Stimulated activated naive CD8-positive, alpha-beta T cell treated with anti-CD3 and anti-CD28 coated beads, Interleukin-15, Interleukin-2, amounts not matched to agents 100 U/mL and 50 U/mL, for 24 hours (primary cell): ENCODE results near the gene HIGD1C.
"Not testable (repeated sequence)": the region's sequence is repeated elsewhere in the genome, so short reads cannot be mapped to it uniquely, and the experiment has no call there.

Experiments used
- ATAC-seq: fragments of 150-1000 bp; cut with Tn5 transposase; one replicate; pipeline ENCODE4 v1.10.0; 2021
- DNase-seq: peaks from one replicate; pipeline ENCODE4 v3.0.0; 2021

The HIGD1C gene

GRCh38 chr12:50933459-50934124, 18.8 kb upstream of the HIGD1C start:
- ATAC-seq (peak; percentile 55), DNase-seq (no peak)

- ATAC-seq (no peak), DNase-seq (no peak)
These were observed 17.9 kb upstream of the HIGD1C start for GRCh38 chr12:50934371-50934851.

- no peak for DNase-seq
- no peak for ATAC-seq
These were observed 17.1 kb upstream of the HIGD1C start for GRCh38 chr12:50934981-50935807.

GRCh38 chr12:50936821-50937530, 15.4 kb upstream of the HIGD1C start:
- DNase-seq, result no peak

GRCh38 chr12:50937653-50938052, 14.7 kb upstream of the HIGD1C start:
- ATAC-seq (no peak), DNase-seq (no peak)

More at GRCh38 chr12:50936821-50937530, 15.4 kb upstream of the HIGD1C start:
- no peak for ATAC-seq

- DNase-seq, result no peak
- no peak for ATAC-seq
These were observed 4.3 kb upstream of the HIGD1C start for GRCh38 chr12:50947933-50948626.

- DNase-seq (no peak), ATAC-seq (no peak)
These were observed 3.5 kb upstream of the HIGD1C start for GRCh38 chr12:50948798-50949197.

- DNase-seq (no peak), ATAC-seq (no peak)
These were observed 2.5 kb upstream of the HIGD1C start for GRCh38 chr12:50949801-50950302.

- no peak for DNase-seq
- no peak for ATAC-seq
These were observed 1.2 kb upstream of the HIGD1C start for GRCh38 chr12:50951112-50951511.

GRCh38 chr12:50953047-50953446, 703 bp downstream of the HIGD1C start:
- ATAC-seq (no peak), DNase-seq (no peak)

- ATAC-seq, DNase-seq: not testable (repeated sequence)
These were observed 2.4 kb downstream of the HIGD1C start for GRCh38 chr12:50954789-50955188.

- DNase-seq (no peak), ATAC-seq (no peak)
These were observed 2.9 kb downstream of the HIGD1C start for GRCh38 chr12:50955288-50955687.

- no peak for ATAC-seq
- DNase-seq, result no peak
These were observed 3.4 kb downstream of the HIGD1C start for GRCh38 chr12:50955697-50956096.

- no peak for DNase-seq
- ATAC-seq, result no peak
These were observed 7.8 kb downstream of the HIGD1C start for GRCh38 chr12:50960130-50960529.

- ATAC-seq, result no peak
- DNase-seq, result no peak
These were observed 9.4 kb downstream of the HIGD1C start for GRCh38 chr12:50961708-50962107.

GRCh38 chr12:50964432-50964831, 12.1 kb downstream of the HIGD1C start:
- DNase-seq (no peak), ATAC-seq (no peak)

- ATAC-seq (no peak), DNase-seq (no peak)
These were observed 19.6 kb downstream of the HIGD1C start for GRCh38 chr12:50971946-50972345.

GRCh38 chr12:50979369-50980052, 27.2 kb downstream of the HIGD1C start:
- DNase-seq, result no peak

GRCh38 chr12:50980545-50980944, 28.2 kb downstream of the HIGD1C start:
- ATAC-seq (no peak), DNase-seq (no peak)

More at GRCh38 chr12:50979369-50980052, 27.2 kb downstream of the HIGD1C start:
- ATAC-seq, result no peak

GRCh38 chr12:50981319-50982239, 29.2 kb downstream of the HIGD1C start:
- no peak for DNase-seq
- no peak for ATAC-seq
